Measurements from ENCODE around the gene CPNE1.
"Not testable (repeated sequence)": the region's sequence is repeated elsewhere in the genome, so short reads cannot be mapped to it uniquely, and the experiment has no call there.

CPNE1 gene

DNA sequence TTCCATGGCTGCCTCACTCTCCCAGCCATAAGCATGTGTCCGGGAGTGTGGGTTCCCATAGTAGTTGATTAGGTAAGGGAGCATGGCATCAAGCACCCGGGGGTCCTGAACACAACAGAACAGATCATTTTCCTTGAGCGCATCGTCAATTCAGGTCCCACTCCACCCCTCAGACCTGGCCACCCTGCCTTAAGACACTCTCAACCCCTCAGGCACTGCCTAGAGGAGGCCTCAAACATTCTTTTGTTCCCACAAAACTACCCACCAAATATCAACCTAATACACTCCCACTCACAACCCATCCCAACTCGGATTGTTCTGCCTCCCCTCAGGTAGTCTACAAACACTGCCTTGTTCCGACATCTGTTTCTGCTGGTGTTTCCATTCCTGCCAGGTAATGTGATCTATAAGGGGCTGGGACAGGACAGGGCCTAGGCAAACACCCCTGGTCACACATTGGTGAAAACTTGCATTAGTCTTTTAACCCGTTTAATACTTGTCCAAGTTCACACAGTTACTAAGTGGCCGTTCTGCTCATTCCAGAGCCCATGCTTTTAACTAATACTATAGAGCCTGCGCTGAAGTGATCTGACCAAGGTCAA, 33.1 kb upstream of the CPNE1 start:
- DNase-seq = no peak

DNA sequence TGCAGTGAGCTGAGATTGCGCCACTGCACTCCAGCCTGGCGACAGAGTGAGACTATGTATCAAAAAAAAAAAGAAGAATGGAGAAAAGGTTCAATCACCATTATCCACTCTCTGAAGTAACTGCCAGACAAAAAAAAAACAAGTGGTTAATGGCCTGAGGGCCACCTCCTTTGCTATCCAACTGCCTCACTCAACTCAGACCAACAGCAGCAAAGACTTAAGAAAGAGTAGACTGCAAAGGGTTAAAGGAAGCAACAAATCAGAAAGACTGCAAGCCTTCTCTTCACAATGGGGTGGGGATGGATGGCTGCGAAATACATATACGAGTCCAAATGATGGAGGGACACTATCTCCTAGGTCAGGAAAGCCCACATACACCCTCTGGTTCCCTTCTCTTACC, 31.3 kb upstream of the CPNE1 start:
- DNase-seq = no peak

DNA sequence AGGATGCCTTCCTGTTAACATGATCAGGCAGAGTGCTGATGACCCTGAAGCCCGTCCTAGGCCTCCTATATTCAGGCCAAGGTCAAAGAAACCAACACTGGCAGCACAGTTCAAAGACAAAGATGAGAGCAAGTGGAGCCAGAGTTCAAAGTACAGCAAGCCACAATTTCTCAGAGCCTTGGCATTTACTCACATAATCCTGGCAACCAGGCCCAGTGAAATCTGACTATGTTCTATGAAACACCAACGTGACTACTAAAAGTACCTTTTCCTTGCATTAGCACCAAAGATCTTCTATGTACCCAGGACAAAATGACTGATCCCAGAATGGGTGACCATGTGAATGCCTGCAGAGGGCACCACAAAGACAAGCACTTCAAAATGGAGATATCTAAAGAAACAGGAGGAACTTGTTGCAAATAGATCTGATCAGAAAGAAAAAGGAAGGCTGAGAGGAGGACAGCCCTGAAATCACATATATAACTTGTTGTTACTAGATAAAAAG, 30.6 kb upstream of the CPNE1 start:
- no peak for DNase-seq

DNA sequence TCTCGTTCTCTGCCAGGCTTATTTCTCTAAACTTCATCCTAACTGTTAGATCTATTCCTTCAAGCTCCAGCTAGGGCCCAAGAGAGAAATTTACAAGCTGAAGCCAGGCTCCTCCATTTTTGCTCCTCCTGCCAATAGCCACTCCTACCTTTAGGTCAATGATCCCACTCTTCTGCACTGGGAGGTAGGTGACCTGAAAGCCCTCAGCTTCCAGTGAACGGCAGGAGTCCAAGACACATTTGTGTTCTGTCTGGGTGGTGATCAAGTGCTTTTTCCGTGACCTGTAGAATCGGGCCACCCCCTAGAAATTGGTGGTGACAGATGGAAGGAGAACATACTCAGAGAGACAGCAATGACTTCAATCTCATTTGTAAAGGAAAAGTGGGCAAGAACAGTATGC, 25.6 kb upstream of the CPNE1 start:
- no peak for DNase-seq

DNA sequence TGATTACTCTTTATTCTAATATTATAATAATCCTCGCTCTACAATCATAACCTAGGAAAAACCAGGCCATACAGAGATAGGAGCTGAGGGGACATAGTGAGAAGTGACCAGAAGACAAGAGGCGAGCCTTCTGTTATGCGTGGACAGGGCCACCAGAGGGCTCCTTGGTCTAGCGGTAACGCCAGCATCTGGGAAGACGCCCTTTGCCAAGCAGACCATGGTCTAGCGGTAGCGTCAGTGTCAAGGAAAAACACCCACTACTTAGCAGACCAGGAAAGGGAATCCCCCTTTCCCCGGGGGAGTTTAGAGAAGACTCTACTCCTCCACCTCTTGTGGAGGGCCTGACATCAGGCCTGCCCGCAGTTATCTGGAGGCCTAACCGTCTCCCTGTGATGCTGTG, 22.2 kb upstream of the CPNE1 start:
- DNase-seq = not testable (repeated sequence)

DNA sequence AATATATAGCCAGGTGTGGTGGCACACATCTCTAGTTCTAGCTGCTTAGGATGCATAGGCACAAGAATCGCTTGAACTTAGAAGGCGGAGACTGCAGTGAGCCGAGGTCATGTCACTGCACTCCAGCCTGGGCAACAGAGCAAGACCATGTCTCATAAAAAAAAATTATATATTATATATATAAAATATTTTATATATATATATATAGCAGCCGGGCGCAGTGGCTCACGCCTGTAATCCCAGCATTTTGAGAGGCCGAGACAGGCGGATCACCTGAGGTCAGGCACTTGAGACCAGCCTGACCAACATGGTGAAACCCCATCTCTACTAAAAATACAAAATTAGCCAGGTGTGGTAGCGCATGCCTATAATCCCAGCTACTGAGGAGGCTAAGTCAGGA, 20.7 kb upstream of the CPNE1 start:
- not testable (repeated sequence) for DNase-seq

DNA sequence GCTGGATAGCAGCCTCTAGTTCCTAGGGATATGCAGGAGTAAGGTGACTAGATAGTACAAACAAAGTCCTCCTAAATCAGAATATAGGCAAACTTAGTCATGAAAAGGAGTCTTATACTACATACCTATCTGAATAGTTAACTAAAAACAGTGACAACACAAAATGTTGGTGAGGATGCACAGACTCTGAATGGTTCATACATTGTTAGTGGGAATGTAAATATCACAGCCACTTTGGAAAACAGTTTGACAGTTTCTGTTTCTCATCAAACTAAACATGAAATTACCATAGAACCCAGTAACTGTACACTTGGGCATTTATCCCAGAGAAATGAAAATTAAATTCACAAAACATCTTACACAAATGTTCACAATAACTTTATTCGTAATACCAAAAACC, 17.3 kb upstream of the CPNE1 start:
- no peak for DNase-seq

DNA sequence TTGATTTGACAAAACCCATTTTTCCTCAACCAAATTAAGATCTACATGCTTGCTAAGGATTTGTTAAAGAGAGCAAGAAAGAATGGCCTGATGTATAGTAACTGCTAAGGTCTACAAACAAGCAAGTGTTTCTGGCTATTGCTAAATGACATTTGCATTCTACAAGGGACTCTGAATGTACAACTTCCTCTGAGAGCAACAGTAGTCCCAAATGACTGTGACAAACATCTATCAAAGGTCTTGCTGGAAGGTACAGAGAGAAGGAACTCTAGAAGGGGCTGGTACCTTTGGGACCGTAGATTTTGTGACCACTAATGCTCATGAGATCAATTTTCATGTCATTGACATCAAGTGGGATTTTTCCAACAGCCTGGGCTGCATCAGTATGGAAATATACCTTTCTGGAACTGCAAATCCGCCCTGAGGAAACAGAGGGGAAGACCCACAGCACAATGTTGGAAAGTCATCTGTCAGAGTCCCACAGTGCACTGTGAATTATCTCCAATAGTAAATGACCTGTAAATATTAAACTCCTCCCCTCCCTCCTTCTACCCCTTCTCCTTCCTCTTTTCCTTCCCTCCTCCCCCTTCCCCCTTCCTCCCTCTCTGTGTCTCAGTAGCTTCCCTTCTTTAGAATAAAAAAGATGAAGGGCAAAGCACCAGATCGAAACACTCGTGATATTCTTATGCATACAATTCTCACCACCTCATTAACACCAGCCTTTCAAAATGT, 15.9 kb upstream of the CPNE1 start:
- no peak for DNase-seq

DNA sequence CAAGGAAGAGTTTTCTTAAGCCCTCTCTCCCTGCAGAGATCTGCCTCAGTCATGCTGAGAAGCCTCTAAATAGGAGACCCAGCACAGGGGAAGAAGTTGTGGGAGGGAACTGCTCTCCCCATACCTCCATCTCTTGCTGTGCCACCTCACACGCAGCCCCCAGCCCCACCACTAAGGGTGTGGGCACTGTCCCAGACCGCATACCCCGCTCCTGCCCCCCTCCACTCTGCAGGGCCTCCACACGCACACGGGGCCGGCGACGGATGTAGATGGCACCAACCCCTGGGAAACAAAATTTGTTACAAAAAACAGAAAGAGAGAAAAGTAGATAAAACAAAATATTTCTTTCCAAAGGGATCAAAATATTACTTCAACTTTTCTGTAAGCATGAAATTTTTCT, 10.2 kb upstream of the CPNE1 start:
- no peak for DNase-seq

DNA sequence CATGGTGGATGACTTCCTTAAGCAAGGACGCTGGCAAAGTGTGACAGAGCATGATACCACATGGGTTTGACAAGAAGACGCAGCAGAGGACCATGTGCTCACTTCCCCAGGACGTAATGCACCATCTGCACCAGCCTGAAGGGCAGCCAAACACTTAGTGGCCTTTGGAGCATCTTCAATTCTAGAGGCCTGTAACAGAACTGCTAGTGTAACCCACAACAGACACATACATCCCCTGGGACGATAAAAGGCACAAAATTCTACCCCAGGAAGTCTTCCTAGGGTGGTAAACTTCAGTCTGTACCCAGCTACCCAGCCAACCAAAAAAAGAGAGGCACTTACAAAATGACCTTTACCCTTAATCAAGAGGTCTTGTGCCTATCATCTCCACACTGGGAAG, 9.2 kb upstream of the CPNE1 start:
- DNase-seq = no peak

DNA sequence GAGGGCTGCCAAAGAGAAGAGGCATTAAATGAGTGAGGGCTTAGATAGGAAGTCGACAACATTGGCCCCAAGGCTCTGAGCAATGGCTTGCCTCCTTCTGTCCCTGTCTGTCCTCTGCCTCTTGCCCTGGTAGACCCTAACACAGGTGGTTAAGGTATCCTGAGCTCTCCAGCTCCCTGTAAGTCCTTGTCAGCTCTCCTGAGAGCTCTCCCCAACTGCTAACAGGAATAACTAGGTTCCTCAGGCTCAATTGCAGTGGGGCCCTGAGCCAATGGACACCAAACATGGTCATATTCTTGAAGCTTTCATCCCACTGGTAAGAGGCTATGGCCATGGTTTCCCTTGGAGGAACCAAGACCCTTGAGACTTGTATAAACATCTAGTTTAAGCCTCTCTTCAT, 5.0 kb upstream of the CPNE1 start:
- no peak for DNase-seq

DNA sequence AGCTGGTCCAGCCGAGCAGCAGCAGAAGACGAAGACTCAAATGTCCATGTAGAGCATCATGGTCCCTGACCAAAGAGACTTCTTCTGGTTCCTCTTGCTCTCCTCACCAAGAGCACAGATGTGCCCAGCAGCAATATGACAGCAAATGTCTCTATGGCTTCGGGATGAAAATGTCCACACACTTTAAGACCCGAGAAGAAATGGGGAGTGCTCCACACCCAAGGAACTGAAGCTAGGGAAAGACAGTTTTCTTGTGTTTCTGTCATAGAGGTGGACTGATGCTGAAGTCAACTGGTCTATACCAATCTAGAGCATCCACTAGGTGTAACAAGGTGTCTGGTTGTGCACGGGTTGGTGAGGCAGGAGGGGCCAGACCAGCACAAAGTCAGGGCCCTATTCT, 4.5 kb upstream of the CPNE1 start:
- DNase-seq = no peak

DNA sequence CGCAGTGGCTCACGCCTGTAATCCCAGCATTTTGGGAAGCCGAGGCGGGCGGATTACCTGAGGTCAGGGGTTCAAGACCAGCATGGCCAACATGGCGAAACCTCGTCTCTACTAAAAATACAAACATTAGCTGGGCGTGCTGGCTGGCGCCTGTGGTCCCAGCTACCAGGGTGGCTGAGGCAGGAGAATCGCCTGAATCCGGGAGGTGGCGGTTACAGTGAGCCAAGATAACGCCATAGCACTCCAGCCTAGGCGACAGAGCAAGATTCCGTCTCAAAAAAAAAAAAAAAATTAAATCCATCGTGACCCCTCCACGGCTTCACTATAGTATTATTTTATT, 1.2 kb upstream of the CPNE1 start:
- no peak for DNase-seq

DNA sequence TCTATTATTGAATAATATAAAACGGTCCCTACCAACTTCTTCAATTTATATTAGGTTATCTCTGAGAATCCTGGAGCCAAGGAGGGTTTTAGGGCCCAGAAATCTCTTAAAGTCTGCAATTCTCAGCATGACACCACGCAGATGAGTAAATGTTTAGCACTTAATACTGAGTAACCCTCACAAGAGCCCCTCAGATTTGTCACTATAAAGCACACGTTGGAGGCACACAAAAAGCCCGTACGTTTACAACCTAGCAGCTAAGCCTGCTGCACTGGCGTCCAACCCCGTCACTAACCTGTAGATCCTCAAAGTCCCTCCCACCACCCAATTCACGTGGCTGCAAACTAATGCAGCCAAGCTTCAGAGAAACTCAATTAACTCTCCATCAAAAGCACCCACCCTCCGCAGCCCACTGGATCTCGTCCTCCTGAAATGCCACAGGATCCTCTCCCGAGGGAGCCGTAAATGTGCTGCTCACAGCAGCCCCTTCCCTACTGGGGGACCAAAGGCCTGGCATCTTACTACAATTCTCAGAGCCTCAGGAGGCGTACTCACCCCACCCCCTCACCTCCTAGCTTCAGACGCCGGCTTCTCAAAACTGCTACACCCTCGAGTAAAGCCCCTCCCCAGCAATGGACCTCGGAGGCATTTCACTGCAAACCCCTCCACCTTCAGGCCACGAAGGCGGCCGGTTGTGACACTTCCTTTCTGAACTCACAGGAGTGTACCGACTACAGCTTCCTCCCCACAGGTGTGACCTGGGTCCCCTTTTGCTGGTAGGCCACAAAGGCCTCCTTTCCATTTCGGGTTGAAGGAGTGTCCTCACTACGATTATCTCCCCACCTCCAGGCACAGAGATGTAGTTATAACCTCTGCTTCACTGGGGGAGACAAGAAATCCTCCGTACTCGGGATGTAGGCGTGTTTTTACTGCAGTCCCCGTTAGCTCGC, 909 bp downstream of the CPNE1 start:
- no peak for DNase-seq

DNA sequence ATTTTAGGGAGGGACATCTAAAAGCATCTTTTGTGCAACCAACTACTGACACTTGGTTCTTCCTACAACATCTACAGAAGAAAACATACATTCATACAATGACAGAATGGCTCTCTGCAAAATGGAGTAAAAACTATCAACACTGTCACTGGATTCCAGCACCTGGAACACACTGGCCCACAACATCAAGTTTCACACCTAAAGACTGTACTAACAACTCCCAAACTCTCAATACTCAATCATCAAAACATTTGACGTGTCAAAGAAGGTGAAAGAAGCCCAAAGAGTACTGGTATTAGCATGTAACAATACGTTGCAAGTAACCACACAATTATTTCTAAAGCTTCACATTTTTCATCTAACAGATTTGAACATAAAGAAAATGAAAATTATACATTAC, 2.1 kb downstream of the CPNE1 start:
- no peak for DNase-seq

DNA sequence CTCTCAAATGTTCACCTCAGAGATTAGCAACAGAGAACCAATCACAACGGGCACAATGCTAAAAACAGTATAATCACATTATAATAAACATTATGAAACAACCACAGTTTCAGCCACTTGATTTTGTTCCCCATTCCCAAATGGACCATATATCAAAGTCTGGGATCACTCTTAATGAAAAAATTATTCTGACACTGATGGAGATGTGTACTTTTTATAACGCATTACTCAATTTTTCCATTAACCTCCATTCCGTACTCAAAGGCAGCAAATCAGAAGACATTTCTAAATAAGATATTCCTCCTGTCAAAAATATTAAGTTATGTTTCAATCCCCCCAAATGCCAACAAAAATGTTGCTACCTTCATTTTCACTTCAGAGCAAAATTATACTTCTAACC, 2.8 kb downstream of the CPNE1 start:
- no peak for DNase-seq

DNA sequence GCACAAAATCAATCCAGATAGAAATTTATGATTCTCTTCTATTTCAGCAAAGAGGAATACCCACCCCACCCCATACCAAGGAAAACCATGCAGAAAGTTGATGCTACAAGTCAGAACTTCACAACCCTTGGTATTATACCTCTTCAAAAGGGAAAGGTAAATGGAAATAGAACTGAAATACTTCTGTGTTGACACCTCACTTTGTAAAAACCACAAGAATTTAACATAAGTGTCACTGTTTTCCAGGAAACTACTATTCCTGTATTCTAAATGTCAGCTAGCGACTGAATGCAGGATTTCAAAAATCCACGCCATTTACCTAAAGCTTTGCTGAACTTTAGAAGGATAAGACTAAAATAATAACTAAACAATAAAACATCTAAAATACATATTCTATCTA, 3.6 kb downstream of the CPNE1 start:
- no peak for DNase-seq

DNA sequence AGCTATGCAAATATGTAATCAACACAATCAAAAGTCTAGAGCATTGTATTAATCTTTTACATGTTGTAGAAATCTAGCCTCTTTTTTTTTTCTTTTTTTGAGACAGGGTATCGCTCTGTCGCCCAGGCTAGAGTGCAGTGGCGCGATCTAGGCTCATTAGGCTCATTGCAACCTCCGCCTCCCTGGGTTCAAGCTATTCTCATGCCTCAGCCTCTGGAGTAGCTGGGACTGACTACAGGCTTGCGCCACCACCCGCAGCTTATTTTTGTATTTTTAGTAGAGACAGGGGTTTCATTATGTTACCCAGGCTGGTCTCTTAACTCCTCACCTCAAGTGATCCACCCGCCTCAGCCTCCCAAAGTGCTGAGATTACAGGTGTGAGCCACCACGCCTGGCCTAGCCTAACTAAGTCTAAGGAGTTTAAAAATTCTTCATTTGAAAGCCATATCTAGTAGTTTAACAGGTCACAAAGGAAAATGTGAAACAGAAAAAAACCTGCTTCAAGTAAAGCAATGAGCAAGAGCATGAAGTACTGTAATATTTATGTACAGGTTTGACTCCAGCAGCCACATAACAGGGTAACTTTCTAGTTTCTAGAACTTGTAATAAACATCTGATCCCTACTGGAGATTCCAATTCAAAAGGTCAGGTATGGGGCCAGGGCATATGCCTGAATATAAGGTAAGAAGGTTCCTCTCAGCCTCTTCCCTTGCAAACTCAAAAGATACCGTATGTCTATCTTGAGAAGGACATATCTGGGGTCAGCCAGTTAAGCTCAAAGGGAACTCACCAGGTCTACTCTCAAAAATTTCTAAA, 4.4 kb downstream of the CPNE1 start:
- no peak for DNase-seq

DNA sequence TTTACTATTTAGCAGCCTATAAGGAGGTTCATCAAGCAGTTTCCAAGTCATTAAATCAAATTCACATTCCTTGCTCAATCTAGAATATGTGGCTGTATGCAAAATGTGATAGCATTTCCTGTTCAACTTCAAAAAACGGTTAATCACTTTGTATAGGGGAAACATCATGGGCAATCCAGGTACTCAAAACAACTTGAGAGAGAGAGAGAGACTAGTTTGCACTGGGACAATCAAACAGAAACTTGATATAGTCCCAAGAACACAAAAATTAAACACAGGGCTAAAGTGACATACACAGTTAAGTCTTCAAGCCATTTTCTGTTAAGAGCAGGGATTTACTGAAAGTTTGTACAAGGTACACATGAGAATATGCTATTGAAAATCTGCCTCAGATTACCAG, 7.4 kb downstream of the CPNE1 start:
- DNase-seq = no peak

DNA sequence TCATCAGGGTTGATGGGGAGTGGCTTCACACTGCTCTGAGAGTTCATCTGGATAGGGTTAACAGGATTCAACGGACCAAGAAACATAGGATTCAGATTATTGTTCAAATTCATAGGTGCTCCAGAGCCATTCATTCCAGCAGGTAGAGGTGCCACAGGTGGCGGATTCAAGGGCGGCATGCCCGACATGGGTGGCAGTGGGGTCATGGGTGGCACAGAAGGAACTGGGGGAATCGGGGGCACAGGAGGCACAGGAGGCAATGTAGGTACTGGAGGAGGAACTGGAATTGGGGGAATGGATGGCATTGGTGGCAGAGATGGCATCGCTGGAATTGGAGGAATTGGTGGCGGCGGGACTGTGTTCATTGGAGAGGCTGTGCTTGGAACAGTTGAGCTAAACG, 10.3 kb downstream of the CPNE1 start:
- no peak for DNase-seq

DNA sequence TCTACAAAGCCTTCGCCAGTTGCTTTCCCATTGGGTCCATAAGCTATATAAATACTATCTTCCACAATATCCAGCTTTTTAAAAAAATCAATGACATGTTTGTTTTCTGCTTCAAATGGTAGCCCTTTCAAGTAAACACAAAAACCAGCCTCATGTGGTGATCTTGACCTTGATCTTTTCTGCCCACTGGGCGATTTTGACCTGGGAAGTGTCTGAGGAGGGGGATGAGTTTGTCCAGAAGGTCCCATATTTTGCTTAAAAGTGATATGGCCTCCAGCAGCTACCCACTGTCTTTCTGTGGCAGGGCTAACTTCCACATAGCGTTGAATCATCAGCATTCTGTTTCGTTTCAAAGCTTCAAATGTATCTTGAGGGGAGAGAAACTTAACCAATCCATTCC, 10.8 kb downstream of the CPNE1 start:
- no peak for DNase-seq

DNA sequence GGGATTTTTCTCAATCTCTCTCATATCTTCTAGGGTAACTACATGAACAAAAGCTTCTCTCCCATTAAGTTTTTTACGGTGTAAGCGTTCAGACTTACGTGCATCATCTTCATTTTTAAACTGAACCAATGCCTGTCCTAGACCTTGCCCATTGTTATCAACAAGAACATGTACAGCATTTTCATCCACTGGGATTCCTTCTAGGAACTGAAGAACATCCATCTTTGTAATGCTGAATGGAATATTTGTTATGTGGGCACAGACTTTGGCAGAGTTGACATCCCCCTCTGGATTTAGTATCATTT, 11.3 kb downstream of the CPNE1 start:
- no peak for DNase-seq

All from NCI-H1092 (cell line).